Fibroblast of lung (primary cell): ENCODE results near the gene LDLRAD4.

Experiments used
- CTCF ChIP-seq, 2 donors: IDR thresholded peaks in 1 of 2; conservative IDR thresholded peaks in 1 of 2; 1 replicate in 1 of 2; 2 replicates in 1 of 2; pipeline ENCODE4 v1.5.1; 2011 to 2012; ENCODE audit warnings: low read length in 2 of 2, control low read depth in 1 of 2, inconsistent platforms in 1 of 2, low read depth in 1 of 2, mild to moderate bottlenecking in 1 of 2
- EZH2 ChIP-seq: IDR thresholded peaks from 2 replicates; pipeline ENCODE4 v1.5.1; 2012; ENCODE audit warnings: low read length, control low read depth, mild to moderate bottlenecking; ENCODE audit errors: missing control alignments

GRCh38 chr18:13627639-13628038 lies 409.1 kb downstream of the LDLRAD4 start:
- no peak for TF ChIP-seq CTCF (conservative IDR thresholded peaks at IDR 0.05 in 1 of 2, IDR thresholded peaks at IDR 0.05 in 1 of 2; ENCODE audit: low read depth in 1 of 2, low read length in 2 of 2)
- TF ChIP-seq EZH2: no peak
